IMR-90 (cell line): ENCODE data around the gene TMEM14A.

ENCODE experiments used
- BHLHE40 ChIP-seq: fragments of 150-350 bp; IDR thresholded peaks from 2 replicates; pipeline ENCODE4 v1.6.1; 2016; ENCODE audit warnings: mild to moderate bottlenecking, low read depth, low read length
- CEBPB ChIP-seq: IDR thresholded peaks from 2 replicates; pipeline ENCODE4 v1.6.1; 2012; ENCODE audit warnings: low read depth, low read length, improper control_type of control experiment
- CHD1 ChIP-seq: IDR thresholded peaks from 2 replicates; pipeline ENCODE4 v1.6.1; 2012; ENCODE audit warnings: low read depth, low read length, improper control_type of control experiment
- MAZ ChIP-seq: IDR thresholded peaks from 2 replicates; pipeline ENCODE4 v1.6.1; 2012; ENCODE audit warnings: low read depth, mild to moderate bottlenecking, low read length, improper control_type of control experiment, moderate library complexity, borderline replicate concordance
- POLR2A ChIP-seq: IDR thresholded peaks from 2 replicates; pipeline ENCODE4 v1.6.1; 2012; ENCODE audit warnings: mild to moderate bottlenecking, low read depth, low read length
- TF ChIP-seq, protein P1 (sequence below): conservative IDR thresholded peaks from 2 replicates; pipeline ENCODE4 v1.5.1; 2012; ENCODE audit warnings: mild to moderate bottlenecking, low read depth, low read length, improper control_type of control experiment
- TF ChIP-seq, protein P2 (sequence below): fragments of 150-350 bp; IDR thresholded peaks from 2 replicates; pipeline ENCODE4 v1.6.1; 2016; ENCODE audit warnings: low read depth, mild to moderate bottlenecking, low read length, moderate library complexity, borderline replicate concordance
- TF ChIP-seq, protein P3 (sequence below): fragments of 150-350 bp; IDR thresholded peaks from 2 replicates; pipeline ENCODE4 v1.6.1; 2017; ENCODE audit warnings: mild to moderate bottlenecking, antibody characterized with exemption, low read length, low read depth

DNA sequence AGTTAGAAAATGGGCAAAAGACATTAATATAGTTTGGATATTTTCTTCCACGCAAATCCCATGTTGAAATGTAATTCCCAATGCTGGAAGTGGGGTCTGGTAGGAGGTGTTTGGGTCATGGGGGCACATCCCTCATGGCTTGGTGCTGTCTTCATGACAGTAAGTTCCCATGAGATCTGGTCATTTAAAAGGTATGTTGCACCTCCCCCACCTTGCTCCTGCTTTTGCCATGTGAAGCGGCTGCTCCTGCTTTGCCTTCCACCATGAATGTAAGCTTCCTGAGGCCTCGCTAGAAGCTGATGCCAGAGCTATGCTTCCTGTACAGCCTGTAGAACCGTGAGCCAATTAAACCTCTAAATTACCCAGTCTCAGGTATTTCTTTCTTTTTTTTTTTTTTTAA, 16.3 kb upstream of the TMEM14A start:
- TF ChIP-seq, protein P1, sequence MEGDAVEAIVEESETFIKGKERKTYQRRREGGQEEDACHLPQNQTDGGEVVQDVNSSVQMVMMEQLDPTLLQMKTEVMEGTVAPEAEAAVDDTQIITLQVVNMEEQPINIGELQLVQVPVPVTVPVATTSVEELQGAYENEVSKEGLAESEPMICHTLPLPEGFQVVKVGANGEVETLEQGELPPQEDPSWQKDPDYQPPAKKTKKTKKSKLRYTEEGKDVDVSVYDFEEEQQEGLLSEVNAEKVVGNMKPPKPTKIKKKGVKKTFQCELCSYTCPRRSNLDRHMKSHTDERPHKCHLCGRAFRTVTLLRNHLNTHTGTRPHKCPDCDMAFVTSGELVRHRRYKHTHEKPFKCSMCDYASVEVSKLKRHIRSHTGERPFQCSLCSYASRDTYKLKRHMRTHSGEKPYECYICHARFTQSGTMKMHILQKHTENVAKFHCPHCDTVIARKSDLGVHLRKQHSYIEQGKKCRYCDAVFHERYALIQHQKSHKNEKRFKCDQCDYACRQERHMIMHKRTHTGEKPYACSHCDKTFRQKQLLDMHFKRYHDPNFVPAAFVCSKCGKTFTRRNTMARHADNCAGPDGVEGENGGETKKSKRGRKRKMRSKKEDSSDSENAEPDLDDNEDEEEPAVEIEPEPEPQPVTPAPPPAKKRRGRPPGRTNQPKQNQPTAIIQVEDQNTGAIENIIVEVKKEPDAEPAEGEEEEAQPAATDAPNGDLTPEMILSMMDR = no peak
- no peak for TF ChIP-seq POLR2A
- TF ChIP-seq, protein P2, sequence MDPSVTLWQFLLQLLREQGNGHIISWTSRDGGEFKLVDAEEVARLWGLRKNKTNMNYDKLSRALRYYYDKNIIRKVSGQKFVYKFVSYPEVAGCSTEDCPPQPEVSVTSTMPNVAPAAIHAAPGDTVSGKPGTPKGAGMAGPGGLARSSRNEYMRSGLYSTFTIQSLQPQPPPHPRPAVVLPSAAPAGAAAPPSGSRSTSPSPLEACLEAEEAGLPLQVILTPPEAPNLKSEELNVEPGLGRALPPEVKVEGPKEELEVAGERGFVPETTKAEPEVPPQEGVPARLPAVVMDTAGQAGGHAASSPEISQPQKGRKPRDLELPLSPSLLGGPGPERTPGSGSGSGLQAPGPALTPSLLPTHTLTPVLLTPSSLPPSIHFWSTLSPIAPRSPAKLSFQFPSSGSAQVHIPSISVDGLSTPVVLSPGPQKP = no peak
- TF ChIP-seq, protein P3, sequence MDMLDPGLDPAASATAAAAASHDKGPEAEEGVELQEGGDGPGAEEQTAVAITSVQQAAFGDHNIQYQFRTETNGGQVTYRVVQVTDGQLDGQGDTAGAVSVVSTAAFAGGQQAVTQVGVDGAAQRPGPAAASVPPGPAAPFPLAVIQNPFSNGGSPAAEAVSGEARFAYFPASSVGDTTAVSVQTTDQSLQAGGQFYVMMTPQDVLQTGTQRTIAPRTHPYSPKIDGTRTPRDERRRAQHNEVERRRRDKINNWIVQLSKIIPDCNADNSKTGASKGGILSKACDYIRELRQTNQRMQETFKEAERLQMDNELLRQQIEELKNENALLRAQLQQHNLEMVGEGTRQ = no peak
- no peak for TF ChIP-seq BHLHE40
- TF ChIP-seq CHD1 = no peak
- no peak for TF ChIP-seq MAZ
- TF ChIP-seq CEBPB = no peak
